Activated CD4-positive, alpha-beta T cell treated with anti-CD3 and anti-CD28 coated beads for 48 hours (primary cell): Measurements from ENCODE around the gene ZBTB9.
"Not testable (repeated sequence)": the region's sequence is repeated elsewhere in the genome, so short reads cannot be mapped to it uniquely, and the experiment has no call there.

Experiments used
- DNase-seq: peaks from one replicate; pipeline ENCODE4 v3.0.0-alpha.2; 2020

The ZBTB9 gene

DNA sequence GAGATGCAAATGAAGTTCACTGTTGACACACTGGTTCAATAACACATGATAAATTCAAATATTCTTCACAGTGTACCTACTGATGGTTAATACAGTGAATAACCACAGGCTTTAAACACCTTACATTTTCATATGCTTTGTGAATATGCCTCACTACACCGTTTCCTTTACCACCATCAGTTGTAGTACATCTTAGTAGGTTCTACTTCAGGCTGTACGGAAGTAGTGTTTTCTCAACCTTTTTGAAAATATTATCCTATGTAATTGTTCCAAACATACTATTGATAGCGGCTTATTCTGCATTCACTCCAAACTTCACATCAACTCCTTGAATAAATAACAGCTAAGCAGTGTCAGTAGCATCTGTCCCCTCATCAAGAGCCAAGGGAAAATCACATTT is 15.3 kb downstream of the ZBTB9 start:
- no peak for DNase-seq

DNA sequence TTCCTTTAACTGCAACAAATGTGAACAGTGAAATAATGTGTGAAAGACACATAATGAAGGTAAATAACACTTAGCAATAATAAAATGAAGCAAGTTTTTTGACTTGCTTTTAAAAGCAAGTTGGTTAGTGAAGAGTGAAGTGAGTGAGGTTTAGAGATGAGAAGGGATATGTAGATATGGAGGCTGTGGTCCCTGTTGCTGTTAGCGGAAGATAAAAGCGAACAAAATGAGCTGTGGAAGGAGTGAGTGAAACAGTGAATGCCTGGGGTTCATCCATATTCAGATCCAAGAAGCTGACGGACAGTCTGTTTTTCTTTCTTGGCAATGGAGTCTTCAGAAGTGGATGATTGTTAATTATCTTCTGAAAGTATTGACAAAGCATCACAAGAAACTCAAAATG is 23.5 kb downstream of the ZBTB9 start:
- no peak for DNase-seq

DNA sequence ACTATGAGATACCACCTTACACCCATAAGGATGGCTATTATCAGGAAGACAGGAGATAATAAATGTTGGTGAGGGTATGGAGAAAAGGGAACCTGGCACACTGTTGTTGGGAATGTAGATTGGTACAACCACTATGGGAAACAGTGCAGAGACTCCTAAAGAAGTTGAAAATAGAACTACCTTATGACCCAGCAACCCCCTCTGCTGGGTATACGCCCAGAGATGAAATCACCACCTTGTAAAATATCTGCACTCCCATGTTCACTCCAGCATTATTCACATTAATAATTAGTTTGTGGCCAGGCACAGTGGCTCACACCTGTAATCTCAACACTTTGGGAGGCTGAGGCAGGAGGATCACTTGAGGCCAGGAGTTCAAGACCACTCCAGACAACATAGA is 26.8 kb downstream of the ZBTB9 start:
- no peak for DNase-seq

DNA sequence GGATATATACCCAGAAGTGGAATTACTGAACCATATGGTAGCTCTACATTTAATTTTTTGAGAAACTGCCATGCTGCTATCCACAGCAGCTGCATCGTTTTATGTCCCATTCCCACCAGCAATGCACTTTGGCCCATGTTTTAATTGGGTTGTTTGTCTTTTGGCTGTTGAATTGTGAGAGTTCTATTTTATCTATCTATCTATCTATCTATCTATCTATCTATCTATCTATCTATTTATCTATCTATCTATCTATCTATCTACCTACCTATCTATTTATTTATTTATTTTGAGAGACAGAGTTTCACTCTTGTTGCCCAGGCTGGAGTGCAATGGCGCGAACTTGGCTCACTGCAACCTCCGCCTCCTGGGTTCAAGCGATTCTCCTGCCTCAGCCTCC is 28.2 kb downstream of the ZBTB9 start:
- not testable (repeated sequence) for DNase-seq

DNA sequence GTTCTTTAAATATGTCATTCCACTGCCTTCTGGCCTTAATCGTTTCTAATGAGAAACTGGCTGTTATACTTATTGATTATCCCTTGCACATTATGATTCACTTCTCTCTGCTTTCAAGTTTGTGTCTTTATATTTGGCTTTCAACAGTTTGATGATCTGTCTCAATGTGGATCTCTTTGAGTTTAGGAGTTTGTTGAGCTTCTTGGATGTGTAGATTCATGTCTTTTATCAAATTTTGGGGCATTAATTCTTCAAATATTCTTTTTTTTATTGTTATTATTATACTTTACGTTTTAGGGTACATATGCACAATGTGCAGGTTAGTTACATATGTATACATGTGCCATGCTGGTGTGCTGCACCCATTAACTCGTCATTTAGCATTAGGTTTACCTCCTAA is 29.3 kb downstream of the ZBTB9 start:
- no peak for DNase-seq

DNA sequence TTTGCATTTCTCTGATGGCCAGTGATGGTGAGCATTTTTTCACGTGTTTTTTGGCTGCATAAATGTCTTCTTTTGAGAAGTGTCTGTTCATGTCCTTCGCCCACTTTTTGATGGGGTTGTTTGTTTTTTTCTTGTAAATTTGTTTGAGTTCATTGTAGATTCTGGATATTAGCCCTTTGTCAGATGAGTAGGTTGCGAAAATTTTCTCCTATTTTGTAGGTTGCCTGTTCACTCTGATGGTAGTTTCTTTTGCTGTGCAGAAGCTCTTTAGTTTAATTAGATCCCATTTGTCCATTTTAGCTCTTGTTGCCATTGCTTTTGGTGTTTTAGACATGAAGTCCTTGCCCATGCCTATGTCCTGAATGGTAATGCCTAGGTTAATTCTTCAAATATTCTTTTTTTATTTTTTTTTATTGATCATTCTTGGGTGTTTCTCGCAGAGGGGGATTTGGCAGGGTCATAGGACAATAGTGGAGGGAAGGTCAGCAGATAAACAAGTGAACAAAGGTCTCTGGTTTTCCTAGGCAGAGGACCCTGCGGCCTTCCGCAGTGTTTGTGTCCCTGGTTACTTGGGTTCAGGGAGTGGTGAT is 30.4 kb downstream of the ZBTB9 start:
- not testable (repeated sequence) for DNase-seq

DNA sequence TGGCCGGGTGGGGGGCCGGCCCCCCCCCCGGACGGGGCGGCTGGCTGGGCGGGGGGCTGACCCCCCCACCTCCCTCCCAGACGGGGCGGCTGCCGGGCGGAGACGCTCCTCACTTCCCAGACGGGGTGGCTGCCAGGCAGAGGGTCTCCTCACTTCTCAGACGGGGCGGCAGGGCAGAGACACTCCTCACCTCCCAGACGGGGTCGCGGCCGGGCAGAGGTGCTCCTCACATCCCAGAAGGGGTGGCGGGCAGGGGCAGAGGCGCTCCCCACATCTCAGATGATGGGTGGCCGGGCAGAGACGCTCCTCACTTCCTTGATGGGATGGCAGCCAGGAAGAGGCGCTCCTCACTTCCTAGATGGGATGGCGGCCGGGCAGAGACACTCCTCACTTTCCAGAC is 31.3 kb downstream of the ZBTB9 start:
- not testable (repeated sequence) for DNase-seq

DNA sequence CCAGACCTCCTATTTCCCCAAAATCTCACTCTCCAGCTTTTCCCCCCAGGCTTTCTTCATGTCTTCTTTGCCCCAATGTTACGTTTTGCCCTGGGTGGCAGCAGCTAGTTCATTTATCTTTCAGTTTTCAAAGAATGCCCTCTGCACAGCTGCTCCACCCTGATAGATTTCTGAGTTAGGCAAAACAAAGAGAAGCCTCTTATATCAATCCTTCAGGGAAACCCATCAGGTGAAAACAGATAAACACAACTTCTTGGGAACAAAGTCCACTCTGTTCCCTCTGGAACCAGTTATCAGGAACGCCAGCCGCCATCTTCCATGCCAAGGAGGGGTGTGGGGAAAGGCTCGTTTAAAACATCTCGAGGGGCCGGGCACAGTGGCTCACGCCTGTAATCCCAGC is 34.0 kb downstream of the ZBTB9 start:
- no peak for DNase-seq

DNA sequence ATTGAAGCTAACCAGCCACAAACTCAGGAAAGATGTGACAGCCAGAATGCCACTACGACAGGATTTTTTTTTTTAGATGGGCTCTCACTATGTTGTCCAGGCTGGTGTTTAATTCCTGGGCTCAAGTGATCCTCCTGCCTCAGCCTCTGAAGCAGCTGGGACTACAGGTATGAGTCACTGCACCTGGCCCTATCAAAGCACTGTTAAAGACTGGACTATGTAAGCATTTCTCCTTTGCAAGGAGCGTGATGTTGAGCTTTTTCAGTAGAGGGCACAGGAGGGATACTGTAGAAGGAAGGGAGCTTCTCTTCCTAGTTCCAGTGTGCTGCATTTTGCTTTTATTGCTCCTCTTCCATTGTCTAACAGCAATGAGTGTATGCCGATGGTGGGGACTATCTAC is 35.8 kb downstream of the ZBTB9 start:
- no peak for DNase-seq

DNA sequence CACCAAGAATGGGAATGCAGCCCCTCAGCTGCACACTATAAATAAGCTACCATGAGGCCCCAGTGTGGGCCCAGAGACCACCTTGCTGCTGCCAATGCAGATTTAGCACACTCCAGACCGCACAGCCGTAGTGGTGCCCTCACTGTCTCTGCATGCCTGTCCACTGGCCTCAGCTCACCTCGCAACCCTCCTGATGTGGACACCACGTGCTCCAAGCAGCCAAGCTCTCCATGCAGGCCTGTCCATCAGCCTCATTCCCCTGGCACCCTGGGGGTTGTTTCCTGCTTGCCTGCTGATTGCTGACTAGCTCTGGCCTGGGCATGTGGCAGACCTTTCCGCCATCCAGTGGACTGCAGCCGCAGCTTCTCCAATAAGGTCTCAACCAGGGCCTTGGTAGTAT is 36.2 kb downstream of the ZBTB9 start:
- DNase-seq = no peak

DNA sequence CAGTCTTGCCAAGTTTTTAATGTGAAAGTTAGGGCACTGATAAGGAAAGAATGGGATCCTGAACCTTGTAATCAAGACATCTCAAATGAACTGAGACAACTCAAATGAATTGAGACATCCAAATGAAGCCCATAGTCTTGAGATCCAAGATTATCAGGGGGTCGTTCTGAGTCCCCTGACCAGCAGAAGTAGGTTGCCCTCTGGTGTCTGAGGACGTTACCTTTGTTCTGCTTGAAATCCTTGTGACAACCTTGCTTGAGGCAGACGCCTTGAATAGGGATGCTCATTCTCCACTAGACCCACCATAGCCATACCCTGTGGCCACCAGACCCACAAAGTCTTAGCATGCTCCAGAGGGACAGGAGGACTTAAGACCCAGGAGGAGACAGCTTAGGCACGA is 37.7 kb downstream of the ZBTB9 start:
- DNase-seq = no peak

DNA sequence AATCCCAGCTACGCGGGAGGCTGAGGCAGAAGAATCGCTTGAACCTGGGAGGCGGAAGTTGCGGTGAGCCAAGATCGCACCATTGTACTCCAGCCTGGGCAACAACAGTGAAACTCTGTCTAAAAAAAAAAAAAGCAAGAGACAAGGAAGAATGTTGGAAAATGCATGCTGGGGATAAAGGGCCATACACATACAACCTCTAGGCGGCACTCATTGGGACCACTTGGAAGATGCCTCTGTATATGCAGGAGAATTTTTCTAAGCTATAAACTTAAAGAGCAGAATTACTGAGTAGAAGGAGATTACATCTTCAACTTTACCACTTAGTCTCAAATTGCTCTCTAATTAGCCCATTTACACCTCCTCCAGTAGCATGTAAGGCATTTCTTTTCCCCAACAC is 42.8 kb downstream of the ZBTB9 start:
- DNase-seq = no peak

DNA sequence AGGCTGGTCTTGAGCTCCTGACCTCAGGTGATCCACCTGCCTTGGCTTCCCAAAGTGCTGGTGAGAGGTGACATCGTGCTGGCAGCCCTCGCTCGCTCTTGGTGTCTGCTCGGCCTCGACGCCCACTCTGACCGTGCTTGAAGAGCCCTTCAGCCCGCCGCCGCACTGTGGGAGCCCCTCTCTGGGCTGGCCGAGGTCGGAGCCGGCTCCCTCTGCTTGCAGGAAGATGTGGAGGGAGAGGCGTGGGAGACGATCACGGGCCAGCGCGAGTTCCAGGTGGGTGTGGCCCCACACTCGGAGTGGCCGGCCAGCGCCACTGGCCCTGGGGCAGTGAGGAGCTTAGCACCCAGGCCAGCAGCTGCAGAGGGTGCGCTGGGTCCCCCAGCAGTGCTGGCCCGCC is 48.1 kb downstream of the ZBTB9 start:
- DNase-seq = no peak

DNA sequence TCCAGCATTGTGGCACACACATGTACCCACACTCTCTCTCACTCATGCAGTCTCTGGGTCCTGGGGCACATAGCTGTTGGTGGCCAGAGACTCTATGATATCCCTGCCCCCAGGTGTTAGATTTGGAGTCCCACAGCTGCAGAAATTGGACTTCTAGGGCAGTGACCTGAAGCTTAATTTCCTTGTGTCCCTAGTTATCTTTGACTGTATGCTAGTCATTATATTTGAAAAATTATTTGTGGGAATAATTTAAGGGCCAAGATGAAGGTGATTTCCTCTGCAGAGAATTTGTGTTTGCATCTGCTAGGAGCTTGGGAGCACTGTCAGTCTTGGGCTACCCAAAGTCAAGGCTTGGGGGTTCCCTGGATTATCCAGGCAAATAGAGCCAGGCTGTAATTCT is 50.1 kb downstream of the ZBTB9 start:
- no peak for DNase-seq

DNA sequence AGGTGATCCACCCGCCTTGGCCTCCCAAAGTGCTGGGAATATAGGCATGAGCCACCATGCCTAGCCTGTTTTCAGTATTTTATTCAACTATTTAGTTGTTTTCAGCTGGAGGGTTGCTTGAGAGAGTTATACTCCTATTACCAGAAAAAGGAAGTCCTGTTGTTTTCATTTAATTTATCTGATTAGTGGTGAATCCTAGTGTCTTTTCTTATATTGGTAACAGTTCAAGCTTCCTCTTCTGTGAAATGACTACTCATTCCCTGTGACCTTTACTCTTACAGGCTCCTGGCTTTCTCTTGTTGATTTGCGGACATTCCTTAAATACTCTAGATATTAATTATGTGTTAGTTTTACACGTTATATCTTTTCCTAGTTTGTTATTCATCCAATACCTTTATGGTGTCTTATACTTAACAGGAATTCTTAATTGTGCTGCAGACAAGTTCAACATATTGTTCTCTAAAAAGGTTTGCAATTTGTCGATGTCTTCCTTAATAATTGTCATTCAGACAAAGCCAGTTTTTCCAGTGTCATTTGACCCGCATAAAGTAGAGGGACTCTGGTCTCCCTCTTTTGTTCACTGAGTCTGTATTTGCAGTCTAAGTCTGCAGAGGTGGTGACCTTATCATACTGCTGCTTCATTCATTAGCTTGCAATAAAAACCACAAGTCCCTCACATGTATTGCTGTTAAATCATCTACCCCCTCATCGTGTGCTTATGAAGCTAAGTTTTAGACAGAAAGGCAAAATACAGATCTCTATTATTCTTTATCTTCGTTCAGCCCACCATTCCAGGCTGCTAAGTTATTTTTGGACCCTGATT is 51.4 kb downstream of the ZBTB9 start:
- no peak for DNase-seq
